Suprapubic skin (tissue), 4 donors: ENCODE measurements around the gene RTF2.

ENCODE experiments used
- CTCF ChIP-seq, 2 donors: fragments of 200-600 bp in 1 of 2; fragments of 450-650 bp in 1 of 2; sonication (generic) in 1 of 2; IDR thresholded peaks; one replicate each; pipeline ENCODE4 v1.5.1; 2016 to 2019; ENCODE audit warnings: antibody characterized with exemption in 2 of 2, mild to moderate bottlenecking in 1 of 2, moderate library complexity in 1 of 2
- POLR2A ChIP-seq, 2 donors: fragments of 450-650 bp; IDR thresholded peaks; one replicate each; pipeline ENCODE4 v1.6.1; 2017; ENCODE audit warnings: antibody characterized with exemption in 2 of 2, mild to moderate bottlenecking in 2 of 2, moderate library complexity in 2 of 2
- POLR2AphosphoS5 ChIP-seq, 3 donors: sonication (generic); formaldehyde crosslinking; IDR thresholded peaks; one replicate each; pipeline ENCODE4 v1.6.1; 2017; ENCODE audit warnings: antibody characterized with exemption in 3 of 3

DNA sequence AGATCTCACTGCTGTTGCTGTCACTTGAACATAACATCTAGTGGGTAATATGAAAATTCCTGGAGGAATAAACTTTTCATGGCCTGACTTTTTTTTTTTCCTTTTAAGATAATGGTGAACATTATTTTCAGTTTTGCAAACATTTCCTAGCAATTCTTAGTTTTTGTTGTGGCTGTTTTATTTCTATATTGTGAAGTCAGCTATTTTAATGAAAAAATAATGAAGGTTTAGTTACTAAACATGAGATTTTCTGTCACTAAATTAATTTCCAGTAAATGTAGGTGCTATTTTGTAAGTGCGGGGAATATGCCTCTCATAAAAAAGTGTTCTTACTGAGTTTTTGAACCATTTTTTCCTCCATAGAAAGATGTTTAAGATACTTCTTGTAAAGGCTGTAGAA, 32.7 kb downstream of the RTF2 start:
- TF ChIP-seq CTCF (IDR thresholded peaks at IDR 0.05), result no peak
- no peak for TF ChIP-seq POLR2AphosphoS5 (IDR thresholded peaks at IDR 0.05)
- no peak for TF ChIP-seq POLR2A (IDR thresholded peaks at IDR 0.05)
